Lower lobe of right lung (tissue), 2 donors: ENCODE data around the gene DUSP1. TPM values are rescaled to one million over a fixed set of nuclear protein-coding genes. Genes with fewer than 3 reads are reported as not detected.

Experiments used
- ATAC-seq, 2 donors: fragments of 200-7000 bp; cut with Tn5 transposase; one replicate each; pipeline ENCODE4 v1.9.1; 2020 to 2022; ENCODE audit warnings: mild to moderate bottlenecking in 2 of 2, moderate library complexity in 2 of 2
- DNase-seq: peaks from one replicate; pipeline ENCODE4 v3.0.0-alpha.2; 2020
- H3K27ac ChIP-seq: fragments of 200-600 bp; one replicate; pipeline ENCODE4 v1.8.0; 2022
- H3K27me3 ChIP-seq: fragments of 200-600 bp; one replicate; pipeline ENCODE4 v1.8.0; 2022; ENCODE audit warnings: low read depth
- H3K36me3 ChIP-seq: fragments of 200-600 bp; one replicate; pipeline ENCODE4 v1.8.0; 2022; ENCODE audit warnings: mild to moderate bottlenecking
- H3K4me1 ChIP-seq: fragments of 200-600 bp; one replicate; pipeline ENCODE4 v1.8.0; 2022
- H3K4me3 ChIP-seq: fragments of 200-600 bp; one replicate; pipeline ENCODE4 v1.8.0; 2022; ENCODE audit warnings: mild to moderate bottlenecking
- H3K9me3 ChIP-seq: fragments of 200-600 bp; one replicate; pipeline ENCODE4 v1.8.0; 2022
- intact Hi-C: fragments of 100-400 bp; cut with DNase I; formaldehyde crosslinking; loops from one replicate; pipeline ENCODE4 v1.11.0; 2022
- total RNA-seq: library from RNA; stranded (reverse); fragmentation: NEBNext Ultra II Directional; extraction: Animal tissue kit (Norgen Biotek cat#: 25700); gene quantifications from one replicate; pipeline ENCODE4 v1.2.1, GENCODE V29; 2021
- TF ChIP-seq, protein P1 (sequence below): fragments of 200-600 bp; IDR thresholded peaks from one replicate; pipeline ENCODE4 v1.8.0; 2022; ENCODE audit warnings: antibody characterized with exemption, mild to moderate bottlenecking
- donor health status: DM: no; HTN: yes; CAD: no; lungs with severe emphysema.

DUSP1 gene
- total RNA-seq, 1 donor from 2014 or later = 367 TPM

- no peak overlapping the region for H3K27ac ChIP-seq
- no peaks in the 10 kb centered on the region for H3K27me3 ChIP-seq
- H3K4me1 ChIP-seq = peaks cover 76% of the 10 kb centered on the region
- TF ChIP-seq, protein P1, sequence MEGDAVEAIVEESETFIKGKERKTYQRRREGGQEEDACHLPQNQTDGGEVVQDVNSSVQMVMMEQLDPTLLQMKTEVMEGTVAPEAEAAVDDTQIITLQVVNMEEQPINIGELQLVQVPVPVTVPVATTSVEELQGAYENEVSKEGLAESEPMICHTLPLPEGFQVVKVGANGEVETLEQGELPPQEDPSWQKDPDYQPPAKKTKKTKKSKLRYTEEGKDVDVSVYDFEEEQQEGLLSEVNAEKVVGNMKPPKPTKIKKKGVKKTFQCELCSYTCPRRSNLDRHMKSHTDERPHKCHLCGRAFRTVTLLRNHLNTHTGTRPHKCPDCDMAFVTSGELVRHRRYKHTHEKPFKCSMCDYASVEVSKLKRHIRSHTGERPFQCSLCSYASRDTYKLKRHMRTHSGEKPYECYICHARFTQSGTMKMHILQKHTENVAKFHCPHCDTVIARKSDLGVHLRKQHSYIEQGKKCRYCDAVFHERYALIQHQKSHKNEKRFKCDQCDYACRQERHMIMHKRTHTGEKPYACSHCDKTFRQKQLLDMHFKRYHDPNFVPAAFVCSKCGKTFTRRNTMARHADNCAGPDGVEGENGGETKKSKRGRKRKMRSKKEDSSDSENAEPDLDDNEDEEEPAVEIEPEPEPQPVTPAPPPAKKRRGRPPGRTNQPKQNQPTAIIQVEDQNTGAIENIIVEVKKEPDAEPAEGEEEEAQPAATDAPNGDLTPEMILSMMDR = no peak
- H3K36me3 ChIP-seq = no peaks in the 10 kb centered on the region
- intact Hi-C loops = no loop called here
- H3K9me3 ChIP-seq = no peaks in the 10 kb centered on the region
- ATAC-seq (no peak), DNase-seq (no peak)
- no peak overlapping the region for H3K4me3 ChIP-seq
Measured at GRCh38 chr5:172718527-172719114, 52.4 kb downstream of the DUSP1 start.

Other genes with a start within 250 kb of the DUSP1 start
- gene NEURL1B, start 129.9 kb downstream of the DUSP1 start, total RNA-seq = 24.8 TPM
- gene ERGIC1, start 63.1 kb upstream of the DUSP1 start, total RNA-seq = 177 TPM
- gene RPL26L1, start 188.2 kb upstream of the DUSP1 start, total RNA-seq = 16.6 TPM
- gene ATP6V0E1, start 212.6 kb upstream of the DUSP1 start, total RNA-seq = 285 TPM